IMR-90 (cell line): ENCODE measurements around the gene CCNB2. TPM values are rescaled to one million over a fixed set of nuclear protein-coding genes. Genes with fewer than 3 reads are reported as not detected.
A peak's percentile ranks its signal among the peaks of the same experiment; 100 is the strongest.

Experiments
- ATAC-seq: fragments of 200-7000 bp; cut with Tn5 transposase; 2 replicates; pipeline ENCODE4 v1.9.1; 2020; ENCODE audit warnings: low read depth, mild to moderate bottlenecking, moderate library complexity
- BruUV-seq: library from RNA; stranded (reverse); fragments of 400-500 nt; replicated peaks from 2 replicates; lab custom pipeline; 2021; lab: Mats Ljungman, UMichigan
- CTCF ChIA-PET: fragments of 300-600 bp; formaldehyde crosslinking; extraction: SDS; loops from one replicate; lab custom pipeline; 2021; ENCODE audit warnings: antibody characterized with exemption; lab: Yijun Ruan, JAX
- POLR2A ChIA-PET: fragments of 300-600 bp; sonication (Branson Sonifier 250); formaldehyde crosslinking; loops from one replicate; lab custom pipeline; 2022; ENCODE audit warnings: antibody characterized with exemption; ENCODE audit not compliant: unreplicated experiment; lab: Charles Lee
- DNase-seq: peaks from one replicate; pipeline ENCODE4 v3.0.0; 2013
- H2AFZ ChIP-seq: replicated peaks from 2 replicates; pipeline ENCODE3; 2013; ENCODE audit warnings: low read length, mild to moderate bottlenecking; ENCODE audit not compliant: poor library complexity
- H2AK5ac ChIP-seq: 2 replicates; pipeline ENCODE4 v1.6.1; 2013; ENCODE audit warnings: low read depth, low read length, inconsistent platforms
- H2AK9ac ChIP-seq: replicated peaks from 2 replicates; pipeline ENCODE3; 2013; ENCODE audit warnings: mild to moderate bottlenecking, low read depth, low read length, moderate library complexity; ENCODE audit not compliant: poor library complexity
- H2BK120ac ChIP-seq: 2 replicates; pipeline ENCODE4 v1.6.1; 2013; ENCODE audit warnings: low read depth, low read length, inconsistent platforms
- H2BK15ac ChIP-seq: 3 replicates; pipeline ENCODE4 v1.6.1; 2013; ENCODE audit warnings: low read depth, low read length, inconsistent platforms
- H2BK20ac ChIP-seq: 2 replicates; pipeline ENCODE4 v1.6.1; 2013; ENCODE audit warnings: low read depth, mild to moderate bottlenecking, inconsistent platforms, low read length, moderate library complexity
- H2BK5ac ChIP-seq: 2 replicates; pipeline ENCODE4 v1.6.1; 2013; ENCODE audit warnings: mild to moderate bottlenecking, low read depth, low read length, inconsistent platforms; ENCODE audit not compliant: poor library complexity, severe bottlenecking
- H3K14ac ChIP-seq: replicated peaks from 2 replicates; pipeline ENCODE4 v1.6.1; 2013; ENCODE audit warnings: low read depth, low read length, inconsistent platforms
- H3K18ac ChIP-seq: 2 replicates; pipeline ENCODE4 v1.6.1; 2013; ENCODE audit warnings: low read depth, low read length, control low read depth
- H3K23ac ChIP-seq: 2 replicates; pipeline ENCODE4 v1.6.1; 2013; ENCODE audit warnings: low read depth, low read length, inconsistent platforms
- H3K27ac ChIP-seq: 2 replicates; pipeline ENCODE4 v1.5.1; 2013; ENCODE audit warnings: mild to moderate bottlenecking, control low read depth, low read length; ENCODE audit not compliant: insufficient read depth
- H3K27me3 ChIP-seq: 2 replicates; pipeline ENCODE4 v1.6.1; 2013; ENCODE audit warnings: low read length; ENCODE audit not compliant: control insufficient read depth, insufficient read depth
- H3K36me3 ChIP-seq: 2 replicates; pipeline ENCODE4 v1.6.1; 2013; ENCODE audit warnings: low read length, mixed read lengths; ENCODE audit not compliant: control insufficient read depth, insufficient read depth
- H3K4ac ChIP-seq: 2 replicates; pipeline ENCODE4 v1.6.1; 2013; ENCODE audit warnings: low read depth, low read length, inconsistent platforms
- H3K4me1 ChIP-seq: 2 replicates; pipeline ENCODE4 v1.6.1; 2013; ENCODE audit warnings: low read length, mixed read lengths; ENCODE audit not compliant: control insufficient read depth, insufficient read depth
- H3K4me2 ChIP-seq: 2 replicates; pipeline ENCODE4 v1.6.1; 2013; ENCODE audit warnings: low read depth, mild to moderate bottlenecking, control low read depth, low read length, moderate library complexity
- H3K4me3 ChIP-seq: 2 replicates; pipeline ENCODE4 v1.5.1; 2013; ENCODE audit warnings: low read depth, mild to moderate bottlenecking, control low read depth, low read length, moderate library complexity; ENCODE audit not compliant: insufficient read depth
- H3K56ac ChIP-seq: 2 replicates; pipeline ENCODE4 v1.6.1; 2013; ENCODE audit warnings: low read length, inconsistent platforms; ENCODE audit not compliant: insufficient read depth; ENCODE audit errors: extremely low read depth
- H3K79me1 ChIP-seq, 2 experiments: 2 replicates each; pipeline ENCODE4 v1.6.1; 2013; ENCODE audit warnings: low read length in 2 of 2, inconsistent platforms in 1 of 2, low read depth in 1 of 2
- H3K9ac ChIP-seq: 2 replicates; pipeline ENCODE4 v1.6.1; 2013; ENCODE audit warnings: low read depth, low read length, control low read depth
- H3K9me1 ChIP-seq: 2 replicates; pipeline ENCODE4 v1.6.1; 2013; ENCODE audit warnings: low read length, inconsistent platforms; ENCODE audit not compliant: insufficient read depth
- H3K9me3 ChIP-seq: 2 replicates; pipeline ENCODE4 v1.6.1; 2013; ENCODE audit warnings: low read length; ENCODE audit not compliant: control insufficient read depth, insufficient read depth
- H4K20me1 ChIP-seq: 2 replicates; pipeline ENCODE4 v1.6.1; 2013; ENCODE audit warnings: low read length, inconsistent platforms; ENCODE audit not compliant: insufficient read depth
- H4K5ac ChIP-seq: 2 replicates; pipeline ENCODE4 v1.6.1; 2013; ENCODE audit warnings: mild to moderate bottlenecking, low read depth, low read length, control low read depth
- H4K8ac ChIP-seq, 2 experiments: 2 replicates each; pipeline ENCODE4 v1.6.1; 2013; ENCODE audit warnings: low read depth in 2 of 2, low read length in 2 of 2, control low read depth in 1 of 2, inconsistent platforms in 1 of 2
- H4K91ac ChIP-seq: 2 replicates; pipeline ENCODE4 v1.6.1; 2013; ENCODE audit warnings: low read depth, low read length, inconsistent platforms; ENCODE audit not compliant: insufficient read depth
- BHLHE40 ChIP-seq: fragments of 150-350 bp; IDR thresholded peaks from 2 replicates; pipeline ENCODE4 v1.6.1; 2016; ENCODE audit warnings: mild to moderate bottlenecking, low read depth, low read length
- CEBPB ChIP-seq: IDR thresholded peaks from 2 replicates; pipeline ENCODE4 v1.6.1; 2012; ENCODE audit warnings: low read depth, low read length, improper control_type of control experiment
- CHD1 ChIP-seq: IDR thresholded peaks from 2 replicates; pipeline ENCODE4 v1.6.1; 2012; ENCODE audit warnings: low read depth, low read length, improper control_type of control experiment
- FOS ChIP-seq: fragments of 150-350 bp; IDR thresholded peaks from 2 replicates; pipeline ENCODE4 v1.6.1; 2016; ENCODE audit warnings: low read depth, low read length
- MAFK ChIP-seq: IDR thresholded peaks from 2 replicates; pipeline ENCODE4 v1.6.1; 2012; ENCODE audit warnings: low read depth, low read length, improper control_type of control experiment
- MXI1 ChIP-seq: IDR thresholded peaks from 2 replicates; pipeline ENCODE4 v1.6.1; 2012; ENCODE audit warnings: low read depth, mild to moderate bottlenecking, low read length, moderate library complexity, borderline replicate concordance
- NFE2L2 ChIP-seq: fragments of 150-350 bp; IDR thresholded peaks from 2 replicates; pipeline ENCODE4 v1.6.1; 2016; ENCODE audit warnings: low read depth, mild to moderate bottlenecking, low read length
- RAD21 ChIP-seq: IDR thresholded peaks from 2 replicates; pipeline ENCODE4 v1.6.1; 2012; ENCODE audit warnings: low read length, improper control_type of control experiment
- RCOR1 ChIP-seq: IDR thresholded peaks from 2 replicates; pipeline ENCODE4 v1.6.1; 2012; ENCODE audit warnings: mild to moderate bottlenecking, low read length, improper control_type of control experiment; ENCODE audit not compliant: insufficient replicate concordance
- RFX5 ChIP-seq: IDR thresholded peaks from 2 replicates; pipeline ENCODE4 v1.8.0; 2012; ENCODE audit warnings: low read depth, mild to moderate bottlenecking, low read length, moderate library complexity
- SMC3 ChIP-seq: fragments of 150-350 bp; IDR thresholded peaks from 2 replicates; pipeline ENCODE4 v1.6.1; 2016; ENCODE audit warnings: low read depth, mild to moderate bottlenecking, antibody characterized with exemption, low read length, moderate library complexity
- WGBS, 2 experiments: methylation state at CpG; one replicate each; pipeline versions ENCODE4 v1.1.5 to v1.1.7; 2013; ENCODE audit warnings: missing lambda C conversion rate in 2 of 2; ENCODE audit not compliant: insufficient read length in 1 of 2; ENCODE audit errors: extremely low coverage in 2 of 2; 5-methylcytosine and 5-hydroxymethylcytosine counted together
- dilution Hi-C: fragments of 300-500 bp; cut with HindIII; formaldehyde crosslinking; loops from one replicate; pipeline ENCODE4 v1.14.3; 2018; ENCODE audit warnings: low sequenced_read_pairs; ENCODE audit not compliant: unreplicated experiment
- in situ Hi-C: fragments of 300-500 bp; cut with MboI; formaldehyde crosslinking; loops from 3 replicates; pipeline ENCODE4 v1.14.3; 2019; ENCODE audit warnings: low sequenced_read_pairs, inconsistent platforms, mixed read lengths
- intact Hi-C: fragments of 100-400 bp; cut with micrococcal nuclease; formaldehyde crosslinking; loops from 2 replicates; pipeline ENCODE4 v1.10.0; 2022
- polyA plus RNA-seq, 3 experiments: library from polyadenylated mRNA; depleted of rRNA; stranded (reverse); fragments of >200 nt; gene quantifications; 2 replicates each; pipeline ENCODE4 v1.2.3, GENCODE V29; 2012; ENCODE audit warnings: low replicate concordance in 1 of 3
- total RNA-seq: library from RNA; depleted of rRNA; stranded (reverse); fragments of >200 nt; gene quantifications from 2 replicates; pipeline ENCODE4 v1.2.3, GENCODE V29; 2012
- TF ChIP-seq, protein P1 (sequence below): fragments of 150-350 bp; IDR thresholded peaks from 2 replicates; pipeline ENCODE4 v1.6.1; 2016; ENCODE audit warnings: low read depth, mild to moderate bottlenecking, low read length, moderate library complexity, borderline replicate concordance
- TF ChIP-seq, protein P2 (sequence below): fragments of 150-350 bp; IDR thresholded peaks from 2 replicates; pipeline ENCODE4 v1.6.1; 2017; ENCODE audit warnings: mild to moderate bottlenecking, antibody characterized with exemption, low read length, low read depth

CCNB2 gene
- total and polyA plus RNA-seq, 2 of the 4 experiments (the other 2 are of a cell fraction), result 52.5 to 54.6 TPM

DNA sequence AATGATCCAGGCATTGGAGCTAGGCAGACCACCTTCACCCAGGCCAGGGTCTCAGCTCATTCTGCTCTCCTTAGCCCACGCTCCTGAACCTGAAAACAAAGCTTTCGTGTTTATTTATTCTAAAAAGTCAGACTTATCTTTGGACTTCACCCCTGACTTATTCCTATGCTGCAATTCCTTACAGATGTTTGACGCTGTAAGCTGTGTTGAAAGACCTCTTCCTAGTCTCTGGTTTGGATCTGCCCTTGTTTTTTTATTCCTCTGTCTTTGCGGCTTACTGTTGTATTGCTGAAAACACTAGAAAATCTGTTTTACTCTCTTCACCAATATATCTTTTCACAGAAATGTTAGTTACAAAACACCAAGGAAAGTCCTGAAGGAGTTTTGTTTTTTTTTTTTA lies 61.2 kb downstream of the CCNB2 start:
- Histone ChIP-seq H3K56ac (peak overlapping the region; percentile 24; the same call in 1 of the 2 replicates), H3K23ac (peak overlapping the region; percentile 96; the same call in 1 of the 2 replicates), H3K9me1 (peaks cover 16% of the 10 kb centered on the region), H3K9ac (no peak overlapping the region), H2BK15ac (peak overlapping the region; percentile 45; the same call in 1 of the 3 replicates), H2AFZ (no peak overlapping the region), H3K4me2 (no peak overlapping the region), H2BK120ac (peak overlapping the region; percentile 78), H3K18ac (peak overlapping the region; percentile 89), H2BK20ac (peak overlapping the region; percentile 94), H3K27ac (peak overlapping the region; percentile 52; the same call in 1 of the 2 replicates), H3K4me1 (peaks cover 27% of the 10 kb centered on the region), H3K4ac (peak overlapping the region; percentile 97), H4K91ac (peak overlapping the region; percentile 79; the same call in 1 of the 2 replicates), H4K8ac (peak overlapping the region; percentile 11 to 93; a peak in 3 of 4 replicates), H3K79me1 (peaks cover 7 to 29% of the 10 kb centered on the region in 2 experiments; a peak in 3 of 4 replicates), H2BK5ac (peak overlapping the region; percentile 68), H4K5ac (peak overlapping the region; percentile 46), H3K27me3 (no peaks in the 10 kb centered on the region), H3K4me3 (no peak overlapping the region), H2AK5ac (peak overlapping the region; percentile 93; the same call in 1 of the 2 replicates), H4K20me1 (no peaks in the 10 kb centered on the region), H3K9me3 (no peaks in the 10 kb centered on the region), H2AK9ac (no peak overlapping the region), H3K36me3 (peaks cover 16% of the 10 kb centered on the region), H3K14ac (peak overlapping the region; percentile 96)
- POLR2A ChIA-PET, result no interaction called here
- TF ChIP-seq MXI1 (no peak), FOS (no peak), NFE2L2 (no peak), CEBPB (no peak), BHLHE40 (no peak), RFX5 (no peak), SMC3 (no peak), RAD21 (no peak), RCOR1 (no peak), MAFK (no peak), CHD1 (no peak)
- TF ChIP-seq, protein P1, sequence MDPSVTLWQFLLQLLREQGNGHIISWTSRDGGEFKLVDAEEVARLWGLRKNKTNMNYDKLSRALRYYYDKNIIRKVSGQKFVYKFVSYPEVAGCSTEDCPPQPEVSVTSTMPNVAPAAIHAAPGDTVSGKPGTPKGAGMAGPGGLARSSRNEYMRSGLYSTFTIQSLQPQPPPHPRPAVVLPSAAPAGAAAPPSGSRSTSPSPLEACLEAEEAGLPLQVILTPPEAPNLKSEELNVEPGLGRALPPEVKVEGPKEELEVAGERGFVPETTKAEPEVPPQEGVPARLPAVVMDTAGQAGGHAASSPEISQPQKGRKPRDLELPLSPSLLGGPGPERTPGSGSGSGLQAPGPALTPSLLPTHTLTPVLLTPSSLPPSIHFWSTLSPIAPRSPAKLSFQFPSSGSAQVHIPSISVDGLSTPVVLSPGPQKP, result no peak
- TF ChIP-seq, protein P2, sequence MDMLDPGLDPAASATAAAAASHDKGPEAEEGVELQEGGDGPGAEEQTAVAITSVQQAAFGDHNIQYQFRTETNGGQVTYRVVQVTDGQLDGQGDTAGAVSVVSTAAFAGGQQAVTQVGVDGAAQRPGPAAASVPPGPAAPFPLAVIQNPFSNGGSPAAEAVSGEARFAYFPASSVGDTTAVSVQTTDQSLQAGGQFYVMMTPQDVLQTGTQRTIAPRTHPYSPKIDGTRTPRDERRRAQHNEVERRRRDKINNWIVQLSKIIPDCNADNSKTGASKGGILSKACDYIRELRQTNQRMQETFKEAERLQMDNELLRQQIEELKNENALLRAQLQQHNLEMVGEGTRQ, result no peak
- WGBS, 2 experiments, result 50% methylated on average over 2 of the region's 4 CpGs; no CpG with 5 or more reads in 1 of the 2 experiments
- DNase-seq (peak; percentile 27), ATAC-seq (no peak)
- intact Hi-C loops, result loop anchor here (5.0 kb wide), 1 partner anchor 134 kb away; no protein-coding TSS in a partner anchor
- CTCF ChIA-PET, result interaction anchor here (0.6 to 0.9 kb wide), 2 partner anchors 81 to 86 kb away, joined by 3 to 4 read pairs; no protein-coding TSS in a partner anchor
- BruUV-seq, result no TSS peak
- dilution Hi-C loops, result no loop called here
- in situ Hi-C loops, result no loop called here
